NCI-H1436 (cell line): ENCODE results near the gene RGS3.

ENCODE experiments used
- DNase-seq: peaks from one replicate; lab custom pipeline; 2025; lab: John Stamatoyannopoulos, UW

The RGS3 gene

DNA sequence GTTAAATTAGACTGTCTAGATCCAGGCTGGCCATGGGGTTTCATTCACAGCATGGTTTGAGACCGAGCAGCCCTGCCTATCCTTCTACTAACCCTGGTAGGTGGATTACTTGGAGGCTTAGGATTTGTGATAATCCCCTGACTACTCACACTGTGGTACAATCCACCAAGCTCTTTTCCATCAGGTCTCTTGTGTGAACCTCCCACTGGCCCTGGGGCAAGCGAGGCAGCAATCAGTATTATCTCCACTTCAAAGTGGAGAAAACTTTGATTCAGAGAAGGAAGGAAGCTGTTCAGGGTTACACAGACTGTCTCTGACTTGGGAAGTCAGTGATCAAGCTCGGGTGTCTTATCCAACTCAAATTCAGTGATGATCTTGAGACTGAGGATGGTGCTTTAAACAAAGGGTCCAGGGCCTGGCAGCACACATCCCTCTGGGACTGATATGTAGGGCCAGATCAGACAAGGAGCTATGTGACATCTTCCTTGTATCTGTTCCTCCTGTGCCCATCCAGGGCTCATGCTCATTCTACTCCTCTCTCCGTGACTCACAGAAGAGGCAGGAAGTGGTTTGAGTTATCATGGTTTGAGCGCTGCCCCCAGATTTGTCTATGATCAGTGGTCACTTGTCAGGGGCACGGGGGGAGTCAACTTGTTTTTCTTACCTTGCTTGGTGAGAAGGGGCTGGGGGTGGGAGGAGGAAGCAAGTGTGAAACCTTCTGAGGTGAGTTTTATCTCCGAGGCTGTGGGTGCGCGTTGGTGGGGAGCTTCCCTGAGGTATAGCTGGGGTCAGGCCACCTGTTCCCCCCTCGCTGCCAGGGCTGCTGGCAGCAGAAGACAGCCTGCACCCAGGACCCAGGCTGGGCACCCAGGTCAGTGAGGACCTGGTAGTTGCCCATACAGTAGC lies 48.6 kb downstream of the RGS3 start:
- no peak for DNase-seq

GRCh38 chr9:113513111-113513510 lies 49.6 kb downstream of the RGS3 start:
- DNase-seq, result no peak

DNA sequence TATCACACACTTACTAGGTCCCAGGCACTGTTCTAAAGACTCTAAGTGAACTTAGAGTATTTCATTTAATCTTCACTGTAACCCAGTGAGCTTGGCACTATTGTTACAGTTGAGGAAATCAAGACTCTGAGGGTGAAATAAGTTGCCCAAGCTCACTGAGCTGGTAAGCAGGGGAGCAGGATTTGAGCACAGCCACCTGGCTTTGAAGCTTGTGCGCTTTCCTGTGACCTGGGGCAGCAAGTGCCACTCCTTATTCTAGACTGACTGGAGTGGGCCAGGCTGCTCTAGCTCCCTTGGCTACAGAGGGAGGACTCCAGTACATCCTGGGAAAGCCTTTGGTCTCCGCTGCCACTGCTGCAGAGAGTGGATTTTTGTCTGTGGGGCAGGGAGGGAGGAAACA lies 50.0 kb downstream of the RGS3 start:
- no peak for DNase-seq

GRCh38 chr9:113514061-113514460 lies 50.5 kb downstream of the RGS3 start:
- no peak for DNase-seq

- no peak for DNase-seq
These were observed 51.2 kb downstream of the RGS3 start for GRCh38 chr9:113514748-113515147.

DNA sequence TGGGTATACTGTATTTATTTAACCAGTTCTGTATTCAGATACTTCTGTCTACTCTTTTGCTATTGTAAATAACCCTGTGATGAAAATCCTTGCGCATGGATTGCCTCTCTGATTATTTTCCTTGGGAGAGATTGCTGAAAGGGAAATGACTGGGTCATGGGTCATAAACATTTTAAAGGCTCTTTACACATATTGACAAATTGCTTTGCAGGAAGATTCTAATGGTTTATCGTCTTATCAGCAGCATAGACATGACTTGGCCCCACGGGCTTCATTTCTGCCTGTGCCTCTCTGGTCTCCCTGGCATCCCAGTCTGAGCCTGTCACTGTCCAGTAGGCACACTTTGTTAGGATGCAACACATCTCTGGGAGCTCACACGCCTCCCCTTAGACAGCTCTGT lies 52.3 kb downstream of the RGS3 start:
- DNase-seq, result no peak

GRCh38 chr9:113516840-113517577 lies 53.5 kb downstream of the RGS3 start:
- no peak for DNase-seq

DNA sequence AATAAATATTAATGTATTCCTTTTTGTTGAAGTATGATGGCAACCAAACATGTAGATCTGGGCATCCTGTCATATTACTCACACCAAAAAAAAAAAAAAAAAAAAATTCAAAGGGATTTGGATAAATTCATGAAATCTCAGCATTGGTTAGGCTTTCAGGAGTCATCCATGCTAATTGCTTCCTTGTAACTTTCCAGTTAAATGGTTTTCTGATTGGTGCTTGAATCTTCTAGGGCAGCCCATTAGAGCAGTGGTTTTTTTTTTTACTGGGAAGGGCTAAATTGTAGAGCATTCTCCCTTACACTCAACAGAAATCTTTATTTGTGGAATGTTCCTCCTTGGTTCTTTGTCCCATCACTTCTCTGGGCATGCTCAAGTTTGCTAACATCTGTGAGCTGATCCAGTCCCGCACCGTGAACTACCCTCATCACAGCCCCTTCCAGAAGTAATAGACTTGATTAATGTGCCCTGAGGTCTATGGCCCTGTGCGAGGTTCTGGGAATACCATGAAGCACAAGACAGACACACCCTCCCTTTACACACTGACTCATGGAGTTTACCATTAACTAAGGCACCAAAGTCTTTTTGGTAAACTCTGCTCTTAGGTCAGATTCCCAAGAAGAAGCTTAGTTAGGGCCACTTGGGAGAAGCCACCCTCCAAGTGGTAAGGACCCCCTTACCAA lies 56.0 kb downstream of the RGS3 start:
- no peak for DNase-seq

GRCh38 chr9:113520109-113520642 lies 56.6 kb downstream of the RGS3 start:
- DNase-seq, result no peak

DNA sequence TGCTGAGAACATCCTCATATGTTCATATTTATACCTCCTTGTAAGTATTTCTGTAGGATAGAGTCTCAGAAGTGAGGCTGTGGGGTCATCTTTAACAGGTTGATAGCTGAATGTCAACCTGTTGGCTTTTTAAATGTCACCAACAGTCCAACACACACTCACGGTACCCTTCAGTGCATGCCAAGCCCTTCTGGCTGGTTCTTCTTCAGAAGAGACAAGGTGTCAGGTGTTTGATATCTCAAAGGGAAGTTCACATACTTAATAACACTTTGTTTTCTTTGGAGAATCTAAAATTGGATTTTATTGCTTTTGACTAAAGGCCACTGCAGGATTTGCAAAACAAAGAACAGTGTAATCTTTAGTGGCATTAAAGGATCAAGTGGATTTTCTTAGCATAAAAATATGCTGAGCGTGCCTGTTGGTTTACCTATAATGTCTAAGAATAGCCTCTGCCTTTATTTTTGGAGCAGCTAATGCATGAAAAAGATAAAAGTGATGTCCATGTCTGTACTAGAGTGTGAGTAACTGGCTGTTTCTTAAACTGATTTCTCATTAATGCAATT lies 58.2 kb downstream of the RGS3 start:
- no peak for DNase-seq

GRCh38 chr9:113522419-113522818 lies 58.9 kb downstream of the RGS3 start:
- no peak for DNase-seq

- no peak for DNase-seq
These were observed 59.3 kb downstream of the RGS3 start for GRCh38 chr9:113522858-113523257.

DNA sequence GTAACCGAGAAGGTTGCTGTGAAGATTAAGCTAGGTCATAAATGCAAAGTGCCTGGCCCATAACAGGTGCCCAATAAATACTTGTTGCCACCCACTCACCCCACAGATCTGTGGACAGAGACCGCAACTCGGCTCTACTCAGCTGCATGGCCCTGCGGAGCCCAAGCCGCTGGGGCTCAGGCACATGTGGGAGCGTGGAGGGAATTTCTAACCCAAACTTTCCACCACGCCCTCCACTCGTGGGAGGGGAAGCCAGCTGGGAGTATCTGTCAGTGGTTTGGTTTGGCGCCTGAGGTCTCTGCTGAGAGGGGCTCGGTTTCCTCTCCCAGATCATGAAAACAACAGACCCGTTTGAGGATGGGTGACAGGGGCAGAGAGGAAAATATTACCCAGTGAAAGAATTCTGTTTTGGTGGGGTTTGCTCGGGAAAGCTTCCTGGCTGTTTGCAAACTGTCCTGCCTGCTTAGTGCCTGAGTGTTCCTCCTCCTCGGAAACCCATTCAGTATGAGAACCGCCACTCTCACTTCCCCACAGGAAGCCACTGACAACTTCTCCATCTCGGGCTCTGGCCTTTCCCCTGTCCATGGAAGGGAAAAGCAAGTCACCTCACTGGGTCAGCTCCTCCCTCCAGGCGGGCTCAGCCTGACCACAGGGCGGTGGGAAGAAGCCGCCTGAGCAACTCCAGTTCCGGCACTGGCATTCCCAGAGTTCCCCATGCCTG lies 60.1 kb downstream of the RGS3 start:
- no peak for DNase-seq

- no peak for DNase-seq
These were observed 60.9 kb downstream of the RGS3 start for GRCh38 chr9:113524468-113524867.

DNA sequence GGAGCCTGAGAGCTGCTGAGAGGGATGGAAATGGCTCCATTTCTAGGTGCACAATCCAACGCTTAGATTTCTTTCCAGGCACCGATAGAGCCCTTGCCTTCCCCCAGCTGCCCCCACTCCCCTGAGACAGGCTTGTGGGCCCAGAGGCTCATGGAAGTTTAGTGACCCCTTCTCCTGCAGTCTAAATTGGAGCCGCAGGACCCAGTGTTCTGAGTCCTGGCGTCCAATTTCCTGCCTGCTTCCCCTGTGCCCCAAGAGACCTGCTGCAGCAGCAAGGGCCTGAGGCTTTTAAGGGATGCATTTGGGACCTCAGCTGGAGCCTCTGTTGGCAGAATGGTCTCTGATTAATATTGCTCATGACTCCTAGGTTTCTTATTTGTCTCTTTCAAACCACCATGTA lies 61.7 kb downstream of the RGS3 start:
- DNase-seq, result no peak

DNA sequence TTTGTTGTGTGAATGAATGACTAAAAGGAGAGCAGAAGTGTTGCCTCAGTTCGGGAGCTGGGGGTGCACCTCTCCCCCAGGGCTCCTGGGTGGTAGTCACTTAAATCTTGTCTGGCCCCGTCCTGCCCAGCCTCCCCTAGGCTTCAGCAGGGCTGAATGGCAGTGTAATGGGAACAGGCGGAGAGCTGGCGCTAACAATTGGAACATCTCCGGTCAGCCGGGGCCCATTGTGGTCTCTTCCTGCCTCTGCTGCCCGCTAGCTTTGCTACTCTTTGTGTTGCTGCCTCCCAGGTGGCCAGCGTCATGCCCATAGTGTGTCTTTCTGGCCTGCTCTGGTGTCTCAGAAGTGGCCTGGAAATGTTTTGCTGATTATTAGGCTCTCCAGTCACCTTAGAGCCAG lies 62.3 kb downstream of the RGS3 start:
- no peak for DNase-seq

- DNase-seq, result no peak
These were observed 62.8 kb downstream of the RGS3 start for GRCh38 chr9:113526231-113526746.

GRCh38 chr9:113526841-113527240 lies 63.3 kb downstream of the RGS3 start:
- no peak for DNase-seq

GRCh38 chr9:113528088-113528487 lies 64.6 kb downstream of the RGS3 start:
- no peak for DNase-seq

DNA sequence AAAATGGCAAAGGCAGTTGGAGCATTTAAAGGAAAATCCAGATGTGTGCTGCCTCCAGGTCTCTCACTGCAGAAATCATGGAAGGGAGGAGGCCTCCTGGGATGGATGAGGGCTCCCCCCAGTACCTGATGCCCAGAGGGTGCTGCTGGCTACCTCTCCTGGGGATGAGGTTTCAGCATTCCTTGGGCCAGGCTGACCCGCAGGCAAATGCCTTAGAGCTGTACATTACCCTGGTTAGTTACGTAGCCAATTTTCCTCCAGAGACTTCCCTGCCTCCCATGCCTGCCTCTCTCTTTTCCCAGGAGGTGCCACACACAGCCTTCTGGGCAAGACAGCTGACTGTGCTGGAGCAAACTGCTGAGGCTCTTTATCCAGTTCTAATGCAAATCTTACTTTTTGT lies 65.3 kb downstream of the RGS3 start:
- DNase-seq, result no peak

DNA sequence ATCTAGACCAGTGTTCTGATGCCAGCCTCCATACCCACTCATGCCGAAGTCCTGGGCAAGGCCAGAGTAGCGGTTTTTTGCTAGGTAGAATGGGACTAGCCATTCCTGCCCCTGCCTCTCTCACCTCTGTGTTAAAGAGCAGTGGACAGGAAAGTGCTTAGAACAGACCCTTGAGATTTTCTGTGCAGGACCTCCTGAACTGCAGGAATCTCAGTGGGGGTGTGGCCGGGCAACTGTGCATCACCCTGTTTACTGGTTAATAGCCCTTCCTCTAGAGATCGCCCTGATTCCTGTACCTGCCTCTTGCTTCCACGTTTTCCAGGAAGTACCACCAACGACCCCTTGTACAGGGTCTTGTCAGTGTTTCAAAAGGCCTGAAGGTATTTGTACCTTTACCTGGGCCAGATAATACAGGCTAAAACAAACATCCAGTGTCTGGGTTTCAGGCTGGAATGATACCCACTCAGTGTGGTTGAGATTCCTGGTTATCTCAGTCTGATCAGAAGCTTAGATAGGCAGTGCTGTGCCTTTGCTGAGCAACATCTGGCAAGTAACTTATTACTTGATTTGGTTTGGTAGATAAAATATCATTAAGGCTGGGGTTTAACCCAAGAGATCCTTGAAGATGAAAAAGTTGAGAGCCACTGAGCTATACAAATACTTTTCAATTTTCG lies 65.9 kb downstream of the RGS3 start:
- DNase-seq, result no peak
